HG02610 (cell line): ENCODE data around the gene KRTAP10-4.
"Not testable (repeated sequence)": the region's sequence is repeated elsewhere in the genome, so short reads cannot be mapped to it uniquely, and the experiment has no call there.

Experiments
- ATAC-seq: cut with Tn5 transposase; IDR thresholded peaks from one replicate; pipeline ENCODE4 v1.9.1; 2021; ENCODE audit warnings: mild to moderate bottlenecking, moderate library complexity; ENCODE audit not compliant: unreplicated experiment

Gene KRTAP10-4

DNA sequence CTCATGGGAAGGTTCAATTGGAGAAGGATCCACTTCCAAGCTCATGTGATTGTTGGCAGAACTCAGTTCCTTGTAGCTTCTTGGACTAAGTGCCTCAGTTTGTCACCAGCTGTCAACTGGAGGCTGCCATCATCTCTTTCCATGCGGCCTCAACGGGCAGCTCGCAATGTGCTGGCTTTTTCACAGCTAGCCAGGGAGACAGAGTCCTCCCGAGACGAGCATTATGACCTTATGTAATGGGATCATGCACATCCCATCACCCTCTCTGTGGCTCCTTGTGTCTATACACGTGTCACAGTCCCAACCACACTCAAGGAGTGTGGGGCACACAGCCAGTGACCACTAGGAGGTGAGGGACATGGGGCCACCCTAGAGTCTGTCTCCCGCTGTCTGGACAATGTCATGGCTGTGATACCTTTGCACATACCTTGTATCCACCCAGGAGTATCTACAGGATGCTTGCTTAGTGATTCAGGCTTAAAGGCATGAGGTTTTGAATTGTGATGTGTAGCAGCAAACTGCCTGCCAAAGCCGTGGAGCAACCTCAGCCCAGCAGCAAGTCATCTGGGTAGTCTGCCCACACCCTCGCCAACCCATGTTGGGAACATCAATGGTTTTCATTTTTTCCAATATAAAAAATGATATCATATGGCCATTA lies 22.7 kb downstream of the KRTAP10-4 start:
- no peak for ATAC-seq

DNA sequence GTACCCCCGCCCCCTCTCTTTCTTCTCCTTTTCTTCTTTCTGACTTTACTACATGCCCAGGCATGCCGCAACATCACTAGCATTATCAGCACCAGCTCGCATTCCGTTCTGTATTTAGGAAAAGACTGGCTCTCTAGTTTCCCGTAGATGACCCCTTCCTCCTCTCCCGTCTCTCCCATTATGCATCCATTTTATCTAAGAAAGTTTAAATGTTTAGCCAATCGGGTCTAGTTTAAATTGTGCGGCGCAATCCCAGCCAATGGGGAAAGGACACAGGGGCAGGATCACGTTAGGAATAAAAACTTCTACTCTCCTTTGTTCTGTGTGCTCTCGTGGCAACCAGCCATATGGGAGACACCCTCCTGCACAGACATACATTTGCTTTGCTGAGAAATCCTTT lies 24.5 kb downstream of the KRTAP10-4 start:
- ATAC-seq = no peak

DNA sequence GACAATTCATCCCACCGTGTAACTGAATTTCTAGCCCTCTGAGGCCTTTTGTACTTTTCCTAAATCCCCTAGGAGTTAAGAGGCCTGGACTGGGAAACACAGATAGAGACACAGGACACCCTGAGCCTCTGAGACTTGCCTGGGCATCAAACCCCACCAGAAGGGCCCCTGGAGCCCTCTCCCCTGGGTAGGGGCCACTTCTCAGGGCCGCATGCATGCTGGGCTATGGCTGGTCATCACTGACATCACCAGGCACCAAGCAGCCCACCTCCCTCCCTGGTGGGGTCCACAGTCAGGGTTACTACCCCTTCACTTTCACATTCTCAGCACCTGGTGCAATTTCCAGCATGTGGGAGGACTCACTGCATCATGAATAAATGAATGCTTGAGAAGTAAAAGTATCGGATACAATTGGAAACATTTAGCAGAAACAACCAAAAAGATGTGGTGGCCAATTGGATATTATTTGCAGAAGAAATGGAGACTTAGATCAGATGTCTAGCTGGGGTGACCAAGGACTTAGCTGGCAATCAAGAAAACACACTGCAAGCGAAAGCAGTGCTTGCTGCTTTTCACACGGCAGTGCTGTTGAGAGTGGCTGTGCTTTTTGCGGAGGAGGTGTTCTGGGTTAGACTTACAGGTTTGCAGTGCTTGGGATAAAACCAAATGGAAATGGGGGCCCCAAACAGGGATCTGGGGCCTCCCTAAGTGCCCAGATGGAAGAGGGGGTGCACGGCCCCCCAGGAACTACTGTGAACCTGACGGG lies 25.9 kb downstream of the KRTAP10-4 start:
- no peak for ATAC-seq

DNA sequence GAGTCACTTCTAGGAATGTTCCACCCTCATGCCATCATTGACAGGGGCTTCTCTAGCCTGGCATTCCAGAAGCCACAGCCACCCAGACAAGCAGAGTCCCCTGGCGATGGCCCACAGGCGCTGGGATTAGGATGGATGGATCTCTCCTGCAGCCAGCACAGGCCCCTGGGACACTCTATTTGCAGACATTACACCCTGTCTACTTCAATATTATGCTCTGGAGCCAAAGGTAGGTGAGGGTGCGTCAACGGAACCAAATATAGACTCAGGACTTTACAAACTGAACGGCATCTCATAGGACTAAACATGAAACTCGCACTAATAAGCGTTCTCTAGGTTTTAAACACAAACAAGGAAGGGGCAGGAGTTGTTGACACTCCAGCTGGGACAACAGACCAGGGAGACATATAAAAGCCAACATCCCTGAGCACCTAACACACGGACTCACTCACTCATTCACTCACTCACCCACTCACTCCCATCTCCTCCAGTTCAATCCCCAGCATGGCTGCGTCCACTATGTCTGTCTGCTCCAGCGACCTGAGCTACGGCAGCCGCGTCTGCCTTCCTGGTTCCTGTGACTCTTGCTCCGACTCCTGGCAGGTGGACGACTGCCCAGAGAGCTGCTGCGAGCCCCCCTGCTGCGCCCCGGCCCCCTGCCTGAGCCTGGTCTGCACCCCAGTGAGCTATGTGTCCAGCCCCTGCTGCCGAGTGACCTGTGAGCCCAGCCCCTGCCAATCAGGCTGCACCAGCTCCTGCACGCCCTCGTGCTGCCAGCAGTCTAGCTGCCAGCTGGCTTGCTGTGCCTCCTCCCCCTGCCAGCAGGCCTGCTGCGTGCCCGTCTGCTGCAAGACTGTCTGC lies 26.8 kb downstream of the KRTAP10-4 start, which contains the start of gene KRTAP10-7:
Gene KRTAP10-7, plus strand, starts transcription at position 480 of the 861 bp plus-strand sequence. Its CDS starts 25 bp downstream, at position 505.
- ATAC-seq = not testable (repeated sequence)

DNA sequence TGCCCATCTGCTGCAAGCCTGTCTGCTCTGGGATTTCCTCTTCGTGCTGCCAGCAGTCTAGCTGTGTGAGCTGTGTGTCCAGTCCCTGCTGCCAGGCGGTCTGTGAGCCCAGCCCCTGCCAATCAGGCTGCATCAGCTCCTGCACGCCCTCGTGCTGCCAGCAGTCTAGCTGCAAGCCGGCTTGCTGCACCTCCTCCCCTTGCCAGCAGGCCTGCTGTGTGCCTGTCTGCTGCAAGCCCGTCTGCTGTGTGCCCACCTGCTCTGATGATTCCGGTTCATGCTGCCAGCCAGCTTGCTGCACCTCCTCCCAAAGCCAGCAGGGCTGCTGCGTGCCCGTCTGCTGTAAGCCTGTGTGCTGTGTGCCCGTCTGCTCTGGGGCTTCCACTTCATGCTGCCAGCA lies 27.6 kb downstream of the KRTAP10-4 start:
- ATAC-seq = not testable (repeated sequence)

DNA sequence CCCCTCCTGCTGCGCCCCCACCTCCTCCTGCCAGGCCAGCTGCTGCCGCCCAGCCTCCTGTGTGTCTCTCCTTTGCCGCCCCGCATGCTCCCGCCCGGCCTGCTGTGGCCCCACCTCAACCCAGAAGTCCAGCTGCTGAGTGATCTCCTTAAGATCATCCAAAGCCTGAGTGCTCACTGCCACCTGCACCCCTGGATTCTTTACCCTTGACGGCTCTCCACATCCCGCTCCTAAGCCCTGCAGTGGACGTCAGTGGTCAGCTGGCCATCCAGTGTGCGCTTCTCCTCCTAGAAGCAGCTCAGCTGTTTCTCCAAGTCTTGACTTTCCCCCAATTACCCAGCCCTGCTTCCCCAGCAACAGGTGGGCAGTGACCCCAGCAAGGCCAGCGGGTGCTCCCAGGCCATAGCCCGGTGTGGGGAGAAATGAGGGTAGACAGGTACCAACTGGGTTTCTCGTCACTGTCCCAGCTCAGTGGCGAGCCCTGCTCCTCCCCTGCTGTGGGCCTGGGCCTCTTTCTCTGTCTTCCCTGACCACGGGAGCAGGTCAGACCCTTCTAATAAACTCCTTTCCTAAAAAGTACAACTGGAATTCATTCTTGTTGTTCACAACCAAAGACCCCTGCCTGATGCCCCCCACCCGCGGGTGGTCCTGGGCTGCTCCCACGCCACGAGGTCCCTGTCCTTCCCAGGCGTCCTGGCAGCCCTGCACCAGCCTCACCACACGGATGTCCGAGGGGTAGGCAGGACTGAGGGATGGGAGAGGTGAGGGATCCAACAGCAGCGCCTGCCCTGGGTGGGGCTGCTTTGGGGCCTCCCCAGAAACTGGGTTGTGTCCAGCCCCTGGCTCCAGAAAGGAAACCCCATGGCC lies 28.3 kb downstream of the KRTAP10-4 start:
- ATAC-seq = no peak

DNA sequence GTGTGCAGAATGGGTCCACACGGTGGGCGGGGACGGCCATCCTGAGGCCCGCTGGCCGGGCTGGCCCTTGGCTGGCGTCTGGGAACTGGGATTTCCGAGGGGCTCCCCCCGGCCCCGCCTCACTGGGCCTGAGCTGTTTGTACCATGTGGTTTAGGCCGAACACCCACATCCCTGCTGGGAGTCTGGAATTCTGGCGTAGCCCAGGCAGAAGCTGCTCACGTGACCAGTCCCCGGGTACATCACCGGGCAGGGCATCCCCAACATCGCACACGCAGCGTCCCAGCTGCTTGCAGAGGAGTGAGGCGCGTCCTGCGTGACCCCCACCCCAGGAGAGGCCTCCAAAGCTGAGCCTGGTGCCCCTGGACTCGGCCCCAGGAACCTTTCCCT lies 28.9 kb downstream of the KRTAP10-4 start:
- no peak for ATAC-seq

DNA sequence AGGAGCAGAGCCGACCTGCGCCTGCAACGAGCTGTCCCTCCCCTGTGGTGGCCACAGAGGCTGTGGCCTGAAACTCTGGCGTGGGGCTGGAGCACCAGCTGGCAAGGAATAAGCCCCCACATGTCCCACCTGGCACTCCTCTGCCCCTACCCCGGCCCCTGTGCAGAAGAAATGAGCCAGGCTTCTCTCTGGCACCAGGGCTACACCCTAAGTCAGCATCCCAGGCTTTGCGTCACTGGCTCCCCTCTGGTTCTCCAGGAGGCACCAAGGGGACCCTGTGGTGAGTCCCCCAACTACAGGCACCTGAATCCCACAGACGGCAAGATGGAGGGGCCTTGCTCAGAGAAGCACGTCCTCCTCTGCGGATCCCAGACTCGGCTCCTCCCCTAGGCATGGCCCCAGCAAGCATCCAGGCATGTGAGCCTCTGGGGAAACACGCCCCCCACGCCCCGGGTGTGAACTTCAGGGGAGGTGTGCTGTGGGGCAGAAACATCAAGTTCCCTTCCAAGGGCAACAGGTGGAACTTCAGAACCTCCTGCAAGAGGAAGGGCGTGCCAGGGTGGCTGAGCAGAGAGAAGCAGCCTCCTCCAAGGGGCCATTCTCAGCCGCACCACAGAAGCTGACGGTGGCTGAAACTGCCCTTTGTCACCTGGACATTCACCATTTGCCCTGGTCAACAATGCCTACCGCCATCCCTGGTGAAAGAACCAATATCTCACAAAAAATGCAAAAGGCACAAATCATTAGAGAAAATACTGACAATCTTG lies 29.8 kb downstream of the KRTAP10-4 start:
- no peak for ATAC-seq

DNA sequence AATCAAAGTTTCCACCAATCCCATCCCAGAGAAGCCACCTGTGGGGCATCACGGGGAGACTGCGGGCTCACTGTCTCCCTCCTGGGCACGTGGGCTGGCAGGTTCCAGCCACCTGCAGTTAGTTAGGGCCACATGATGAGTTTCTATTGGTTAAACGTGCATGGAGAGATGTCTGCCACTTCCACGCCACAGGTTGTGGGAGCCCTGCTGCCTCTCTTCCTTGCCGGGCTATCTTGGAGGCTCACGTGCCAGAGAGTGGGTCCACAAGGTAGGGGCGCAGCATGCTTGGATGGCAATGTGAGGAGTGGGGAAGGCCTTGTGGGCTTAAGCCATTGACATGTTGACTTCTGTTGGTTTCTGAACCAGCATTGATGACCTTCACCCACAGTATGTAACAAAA lies 30.4 kb downstream of the KRTAP10-4 start:
- ATAC-seq = no peak

DNA sequence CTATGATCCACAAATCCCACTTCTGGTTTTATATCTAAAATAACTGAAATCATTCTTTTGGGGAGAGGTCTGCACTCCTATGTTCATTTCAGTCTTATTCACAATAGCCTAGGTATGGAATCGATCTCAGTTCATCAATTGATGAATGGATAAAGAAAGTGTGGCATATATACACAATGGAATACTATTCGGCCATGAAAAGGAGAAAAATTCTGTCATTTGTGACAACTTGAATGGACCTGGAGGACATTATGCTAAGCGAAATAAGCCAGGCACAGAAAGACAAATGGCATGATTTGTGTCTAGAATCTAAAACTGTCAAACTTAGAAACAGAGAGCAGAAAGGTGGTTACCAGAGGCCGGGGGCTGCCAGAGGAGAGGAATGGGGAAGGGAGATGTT lies 33.0 kb downstream of the KRTAP10-4 start:
- no peak for ATAC-seq

DNA sequence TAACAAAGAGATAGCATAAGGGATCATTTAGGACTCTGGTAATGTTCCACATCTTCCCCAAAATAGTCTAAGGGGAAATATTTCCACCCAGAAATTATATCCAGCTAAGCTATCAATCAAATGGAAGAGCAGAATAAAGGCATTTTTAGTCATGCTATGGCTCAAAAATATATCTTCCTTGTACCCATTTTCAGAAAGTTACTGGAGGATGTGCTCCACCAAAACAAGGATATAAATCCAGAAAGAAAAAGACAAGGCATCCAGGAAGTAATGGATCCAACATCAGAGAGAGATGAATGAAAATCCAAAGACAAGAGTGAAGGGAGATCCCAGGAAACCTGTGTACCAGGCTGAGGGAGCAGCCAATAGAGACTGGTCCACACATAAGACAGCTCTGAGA lies 35.7 kb downstream of the KRTAP10-4 start:
- ATAC-seq = no peak

DNA sequence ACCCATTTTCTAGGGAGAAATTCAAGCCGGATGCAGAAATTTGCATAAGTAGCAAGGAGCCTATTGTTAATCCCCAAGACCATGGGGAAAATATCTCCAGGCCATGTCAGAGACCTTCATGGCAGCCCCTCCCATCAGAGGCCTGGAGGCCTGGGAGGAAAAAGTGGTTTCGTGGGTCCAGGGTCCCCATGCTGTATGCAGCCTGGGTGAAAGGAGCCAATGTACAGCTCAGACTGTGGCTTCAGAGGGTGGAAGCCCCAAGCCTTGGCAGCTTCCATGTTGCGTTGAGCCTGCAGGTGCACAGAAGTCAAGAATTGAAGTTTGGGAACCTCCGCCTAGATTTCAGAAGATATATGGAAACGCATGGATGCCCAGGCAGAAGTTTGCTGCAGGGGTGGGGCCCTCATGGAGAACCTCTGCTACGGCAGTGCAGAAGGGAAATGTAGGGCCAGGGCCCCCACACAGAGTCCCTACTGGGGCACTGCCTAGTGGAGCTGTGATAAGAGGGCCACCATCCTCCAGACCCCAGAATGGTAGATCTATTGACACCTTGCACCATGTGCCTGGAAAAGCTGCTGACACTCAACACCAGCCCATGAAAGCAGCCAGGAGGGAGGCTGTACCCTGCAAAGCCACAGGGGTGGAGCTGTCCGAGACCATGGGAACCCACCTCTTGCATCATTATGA lies 36.8 kb downstream of the KRTAP10-4 start:
- ATAC-seq = not testable (repeated sequence)

DNA sequence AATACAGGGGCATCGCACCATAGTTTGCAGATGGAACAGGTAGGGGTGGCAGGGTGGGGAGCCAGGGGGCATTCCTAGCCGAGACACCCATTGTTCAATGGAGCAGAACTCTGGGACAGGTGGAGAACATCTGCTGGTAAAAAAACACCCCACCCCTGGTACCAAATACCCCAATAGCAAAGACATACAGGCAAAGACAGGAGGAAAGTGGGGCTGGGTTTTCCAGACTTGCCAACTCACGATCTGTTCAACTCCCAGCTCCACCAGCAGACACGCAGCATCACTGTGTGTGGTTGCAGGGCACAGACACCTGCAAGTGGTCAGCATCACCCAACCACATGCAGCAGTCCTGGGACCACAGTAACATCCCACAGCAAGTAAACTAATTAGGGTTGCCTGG lies 38.0 kb downstream of the KRTAP10-4 start:
- ATAC-seq = no peak

DNA sequence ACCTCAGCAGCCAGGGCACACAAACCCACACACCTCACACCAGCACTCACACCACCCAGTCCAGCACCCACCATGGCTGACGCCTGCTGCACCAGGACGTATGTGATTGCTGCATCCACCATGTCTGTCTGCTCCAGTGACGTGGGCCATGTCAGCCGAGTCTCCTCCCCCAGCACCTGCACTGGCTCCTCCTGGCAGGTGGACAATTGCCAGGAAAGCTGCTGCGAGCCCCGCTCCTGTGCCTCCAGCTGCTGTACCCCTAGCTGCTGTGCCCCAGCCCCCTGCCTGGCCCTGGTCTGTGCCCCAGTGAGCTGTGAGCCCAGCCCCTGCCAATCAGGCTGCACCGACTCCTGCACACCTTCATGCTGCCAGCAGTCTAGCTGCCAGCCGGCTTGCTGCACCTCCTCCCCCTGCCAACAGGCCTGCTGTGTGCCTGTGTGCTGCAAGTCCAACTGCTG lies 38.5 kb downstream of the KRTAP10-4 start, which contains the start of gene KRTAP10-8:
Gene KRTAP10-8, plus strand, starts transcription at position 51 of the 458 bp plus-strand sequence. Its CDS starts 22 bp downstream, at position 73.
- no peak for ATAC-seq

DNA sequence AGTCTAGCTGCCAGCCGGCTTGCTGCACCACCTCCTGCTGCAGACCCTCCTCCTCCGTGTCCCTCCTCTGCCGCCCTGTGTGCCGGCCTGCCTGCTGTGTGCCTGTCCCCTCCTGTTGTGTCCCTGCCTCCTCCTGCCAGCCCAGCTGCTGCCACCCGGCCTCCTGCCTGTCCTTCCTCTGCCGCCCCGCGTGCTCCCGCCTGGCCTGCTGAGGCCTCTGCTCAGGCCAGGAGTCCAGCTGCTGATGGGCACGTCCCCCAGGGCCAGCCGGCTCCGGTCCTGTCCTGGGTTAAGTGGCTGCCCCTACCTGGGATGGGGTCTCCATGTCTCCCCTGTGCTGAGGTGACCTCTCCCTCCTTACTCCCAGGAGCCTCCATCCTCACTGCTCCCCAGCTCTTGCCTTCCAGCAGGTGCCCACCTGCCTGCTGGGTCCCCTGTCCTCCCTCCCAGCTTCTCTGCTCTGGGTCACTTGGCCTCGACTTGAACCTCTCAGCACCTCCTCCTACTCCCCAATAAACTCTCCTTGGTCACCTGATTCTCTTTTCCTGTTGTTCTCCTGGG lies 39.2 kb downstream of the KRTAP10-4 start:
- ATAC-seq = no peak

DNA sequence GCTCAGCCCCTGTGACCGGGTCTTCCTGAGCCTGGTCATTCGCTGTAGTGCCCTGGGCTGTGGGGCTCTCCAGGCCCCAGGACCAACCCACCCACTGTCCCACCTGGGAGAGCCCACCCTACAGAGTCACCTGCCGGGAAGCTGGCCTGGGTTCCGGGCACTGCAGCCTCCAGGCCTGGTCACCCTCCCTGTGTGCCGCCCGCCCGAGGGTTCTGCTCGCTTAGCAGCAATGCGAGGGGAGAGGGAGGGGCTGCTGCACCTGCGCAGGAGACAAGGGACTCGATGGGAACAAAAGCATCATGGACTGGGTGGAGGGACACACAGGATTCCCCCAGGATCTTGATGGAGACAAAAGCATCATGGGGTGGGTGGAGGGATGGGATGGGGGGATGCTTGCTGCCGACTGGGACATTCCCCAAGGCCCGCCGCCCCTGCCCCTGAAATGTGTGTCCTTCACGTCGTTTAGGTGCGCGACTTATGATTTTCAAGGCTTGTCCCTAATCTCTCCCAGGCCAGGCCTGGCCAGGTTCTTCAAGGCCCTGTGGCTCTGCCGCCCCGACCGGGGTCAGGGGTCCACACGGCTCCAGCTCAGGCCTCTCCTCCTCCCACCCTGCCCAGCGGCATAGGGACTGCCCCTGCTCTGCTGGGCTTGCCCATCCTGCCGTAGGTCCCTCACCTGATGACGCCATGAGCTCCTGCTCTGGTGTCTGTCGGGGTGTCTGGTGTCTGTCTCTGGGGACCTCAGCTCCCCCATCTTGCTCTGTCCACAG lies 40.0 kb downstream of the KRTAP10-4 start:
- ATAC-seq = no peak

DNA sequence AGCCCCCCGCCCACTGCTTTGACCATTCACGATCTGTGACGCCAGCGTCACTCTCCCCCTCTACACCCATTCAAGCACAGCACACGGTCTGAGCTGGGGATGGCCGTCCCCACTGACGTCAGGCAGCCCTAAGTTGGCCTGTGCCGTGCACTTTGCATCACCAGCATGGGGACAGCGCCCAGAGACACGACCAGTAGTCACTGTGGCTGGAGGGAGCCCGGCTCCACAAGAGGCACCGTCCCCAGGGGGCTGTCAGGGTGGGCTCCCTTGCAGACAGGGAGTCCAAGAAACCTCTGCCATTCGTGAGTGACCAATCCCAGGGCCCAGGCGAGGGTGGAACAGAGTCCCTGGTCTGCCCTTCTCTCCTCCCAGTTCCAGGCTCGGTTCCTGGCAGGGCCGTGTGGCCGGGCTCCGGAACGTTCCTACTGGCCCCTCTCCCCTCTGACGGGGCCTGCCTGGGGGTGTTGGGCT lies 40.7 kb downstream of the KRTAP10-4 start:
- no peak for ATAC-seq

DNA sequence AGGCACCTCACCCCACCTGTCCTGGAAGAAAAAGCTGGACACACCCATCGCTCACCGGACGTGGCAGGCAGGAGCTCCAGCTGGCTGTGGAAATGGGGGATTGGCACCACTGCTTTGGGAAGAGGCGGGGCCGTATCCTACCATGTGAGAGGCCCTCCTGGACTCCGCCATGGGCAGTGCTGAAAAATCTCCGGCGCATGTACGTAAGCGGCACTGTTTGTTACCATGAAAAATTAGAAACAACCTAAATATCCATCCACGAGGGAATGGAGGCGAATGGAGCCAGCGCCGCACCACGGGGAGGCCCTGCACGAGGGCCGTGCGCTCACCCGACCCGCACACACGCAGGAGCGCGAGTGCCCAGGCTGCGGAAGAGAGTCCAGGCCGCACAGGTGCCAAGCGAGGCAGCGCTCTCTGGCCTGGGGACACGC lies 41.4 kb downstream of the KRTAP10-4 start:
- ATAC-seq = no peak
